Measurements from ENCODE around the gene NEDD4L.

Gene NEDD4L

GRCh38 chr18:58381676-58382411, 337.8 kb downstream of the NEDD4L start:
- TF ChIP-seq CTCF (IDR thresholded peaks at IDR 0.05; ENCODE audit: low read depth, low read length) (no peak), MAX (IDR thresholded peaks at IDR 0.05; ENCODE audit: low read depth, low read length) (no peak), MYC (IDR thresholded peaks at IDR 0.05; ENCODE audit: low read depth, low read length) (no peak), POLR2A (IDR thresholded peaks at IDR 0.05; ENCODE audit: extremely low read depth, insufficient read length) (no peak)
- no peak for DNase-seq (ENCODE audit: low read depth)
- H3K4me3 ChIP-seq (ENCODE audit: low read depth, low read length): no peak overlapping the region

- no peak overlapping the region for H3K4me3 ChIP-seq (ENCODE audit: low read depth, low read length)
- no peak for TF ChIP-seq MAX (IDR thresholded peaks at IDR 0.05; ENCODE audit: low read depth, low read length)
- no peak for DNase-seq (ENCODE audit: low read depth)
Observed at GRCh38 chr18:58382446-58382845, 338.4 kb downstream of the NEDD4L start.

GRCh38 chr18:58385472-58385871, 341.4 kb downstream of the NEDD4L start:
- no peak for DNase-seq (ENCODE audit: low read depth)
- TF ChIP-seq MYC (IDR thresholded peaks at IDR 0.05; ENCODE audit: low read depth, low read length) (no peak), CTCF (IDR thresholded peaks at IDR 0.05; ENCODE audit: low read depth, low read length) (no peak), MAX (IDR thresholded peaks at IDR 0.05; ENCODE audit: low read depth, low read length) (no peak), POLR2A (IDR thresholded peaks at IDR 0.05; ENCODE audit: extremely low read depth, insufficient read length) (no peak)

GRCh38 chr18:58386780-58387179, 342.8 kb downstream of the NEDD4L start:
- DNase-seq (ENCODE audit: low read depth): no peak
- no peak overlapping the region for H3K4me3 ChIP-seq (ENCODE audit: low read depth, low read length)
- no peak for TF ChIP-seq MYC (IDR thresholded peaks at IDR 0.05; ENCODE audit: low read depth, low read length)
- no peak for TF ChIP-seq CTCF (IDR thresholded peaks at IDR 0.05; ENCODE audit: low read depth, low read length)
- TF ChIP-seq MAX (IDR thresholded peaks at IDR 0.05; ENCODE audit: low read depth, low read length): no peak
- TF ChIP-seq POLR2A (IDR thresholded peaks at IDR 0.05; ENCODE audit: extremely low read depth, insufficient read length): no peak

More at GRCh38 chr18:58385472-58385871, 341.4 kb downstream of the NEDD4L start:
- H3K4me3 ChIP-seq (ENCODE audit: low read depth, low read length): no peak overlapping the region

GRCh38 chr18:58387716-58388115, 343.7 kb downstream of the NEDD4L start:
- H3K4me3 ChIP-seq (ENCODE audit: low read depth, low read length): no peak overlapping the region
- DNase-seq (ENCODE audit: low read depth): no peak
- no peak for TF ChIP-seq CTCF (IDR thresholded peaks at IDR 0.05; ENCODE audit: low read depth, low read length)
- TF ChIP-seq MYC (IDR thresholded peaks at IDR 0.05; ENCODE audit: low read depth, low read length): no peak
- no peak for TF ChIP-seq POLR2A (IDR thresholded peaks at IDR 0.05; ENCODE audit: extremely low read depth, insufficient read length)
- TF ChIP-seq MAX (IDR thresholded peaks at IDR 0.05; ENCODE audit: low read depth, low read length): no peak

- TF ChIP-seq MYC (IDR thresholded peaks at IDR 0.05; ENCODE audit: low read depth, low read length) (no peak), CTCF (IDR thresholded peaks at IDR 0.05; ENCODE audit: low read depth, low read length) (no peak), POLR2A (IDR thresholded peaks at IDR 0.05; ENCODE audit: extremely low read depth, insufficient read length) (no peak), MAX (IDR thresholded peaks at IDR 0.05; ENCODE audit: low read depth, low read length) (no peak)
- no peak overlapping the region for H3K4me3 ChIP-seq (ENCODE audit: low read depth, low read length)
- no peak for DNase-seq (ENCODE audit: low read depth)
Observed at GRCh38 chr18:58388736-58389135, 344.7 kb downstream of the NEDD4L start.
